HG02642 (cell line): ENCODE results near the gene AEBP2.

Experiments
- ATAC-seq: cut with Tn5 transposase; IDR thresholded peaks from one replicate; pipeline ENCODE4 v1.9.1; 2021; ENCODE audit warnings: mild to moderate bottlenecking; ENCODE audit not compliant: unreplicated experiment, poor library complexity

AEBP2 gene

GRCh38 chr12:19491863-19492262, 52.6 kb downstream of the AEBP2 start:
- no peak for ATAC-seq

- no peak for ATAC-seq
Observed at GRCh38 chr12:19496219-19496878, 57.1 kb downstream of the AEBP2 start.

GRCh38 chr12:19498099-19498498, 58.8 kb downstream of the AEBP2 start:
- ATAC-seq = no peak

- no peak for ATAC-seq
Observed at GRCh38 chr12:19499030-19499429, 59.7 kb downstream of the AEBP2 start.

GRCh38 chr12:19506497-19506896, 67.2 kb downstream of the AEBP2 start:
- ATAC-seq = no peak

- no peak for ATAC-seq
Observed at GRCh38 chr12:19507823-19508222, 68.5 kb downstream of the AEBP2 start.

- no peak for ATAC-seq
Observed at GRCh38 chr12:19510461-19510860, 71.2 kb downstream of the AEBP2 start.

- no peak for ATAC-seq
Observed at GRCh38 chr12:19515179-19515578, 75.9 kb downstream of the AEBP2 start.

GRCh38 chr12:19517583-19517982, 78.3 kb downstream of the AEBP2 start:
- ATAC-seq = no peak

- no peak for ATAC-seq
Observed at GRCh38 chr12:19518209-19518608, 78.9 kb downstream of the AEBP2 start.

- ATAC-seq = no peak
Observed at GRCh38 chr12:19520646-19521415, 81.5 kb downstream of the AEBP2 start.

GRCh38 chr12:19525274-19525673, 86.0 kb downstream of the AEBP2 start:
- ATAC-seq = no peak

GRCh38 chr12:19527866-19528265, 88.6 kb downstream of the AEBP2 start:
- no peak for ATAC-seq

- ATAC-seq = no peak
Observed at GRCh38 chr12:19528750-19529149, 89.5 kb downstream of the AEBP2 start.

- ATAC-seq = no peak
Observed at GRCh38 chr12:19529951-19530636, 90.8 kb downstream of the AEBP2 start.

GRCh38 chr12:19530637-19531023, 91.3 kb downstream of the AEBP2 start:
- ATAC-seq = no peak

GRCh38 chr12:19533567-19533966, 94.3 kb downstream of the AEBP2 start:
- ATAC-seq = no peak

- ATAC-seq = no peak
Observed at GRCh38 chr12:19539071-19539470, 99.8 kb downstream of the AEBP2 start.

GRCh38 chr12:19539836-19540235, 100.5 kb downstream of the AEBP2 start:
- no peak for ATAC-seq

GRCh38 chr12:19542606-19543005, 103.3 kb downstream of the AEBP2 start:
- ATAC-seq = no peak

- no peak for ATAC-seq
Observed at GRCh38 chr12:19544353-19544752, 105.1 kb downstream of the AEBP2 start.
